ENCODE measurements around the gene SMPD3.

DNA sequence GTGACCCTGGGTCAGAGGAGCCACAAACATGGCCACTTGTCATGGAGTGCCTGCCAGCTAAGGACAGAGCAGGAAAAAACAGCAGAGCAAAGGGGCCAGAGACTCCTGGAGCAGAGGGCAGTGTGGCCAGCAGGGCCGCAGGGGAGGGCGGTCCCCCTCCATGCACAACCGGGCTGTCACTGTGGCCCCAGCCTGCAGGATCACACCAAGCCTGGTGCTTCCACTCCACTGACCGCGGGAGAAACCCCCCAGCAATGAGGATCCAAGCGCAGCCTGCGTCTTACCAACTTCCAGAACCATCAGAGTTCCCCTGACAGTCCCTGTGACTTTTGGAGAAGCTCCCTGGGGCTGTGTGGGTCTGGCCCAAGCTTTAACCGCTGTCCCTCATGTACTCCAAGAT, 75.5 kb downstream of the SMPD3 start:
- TF ChIP-seq SMC3 (IDR thresholded peaks at IDR 0.05) (no peak), CHD2 (IDR thresholded peaks at IDR 0.05; ENCODE audit: low read length, partially characterized antibody) (no peak), JUN (IDR thresholded peaks at IDR 0.05) (no peak), NR3C1 (IDR thresholded peaks at IDR 0.05) (no peak), EP300 (IDR thresholded peaks at IDR 0.05) (no peak), NFE2L2 (conservative IDR thresholded peaks at IDR 0.05; ENCODE audit: low read length) (no peak), RAD21 (conservative IDR thresholded peaks at IDR 0.05 in 1 of 2, IDR thresholded peaks at IDR 0.05 in 1 of 2) (no peak), RFX5 (IDR thresholded peaks at IDR 0.05) (no peak), BHLHE40 (IDR thresholded peaks at IDR 0.05; ENCODE audit: low read depth, low read length) (no peak)
- TF ChIP-seq, protein P1, sequence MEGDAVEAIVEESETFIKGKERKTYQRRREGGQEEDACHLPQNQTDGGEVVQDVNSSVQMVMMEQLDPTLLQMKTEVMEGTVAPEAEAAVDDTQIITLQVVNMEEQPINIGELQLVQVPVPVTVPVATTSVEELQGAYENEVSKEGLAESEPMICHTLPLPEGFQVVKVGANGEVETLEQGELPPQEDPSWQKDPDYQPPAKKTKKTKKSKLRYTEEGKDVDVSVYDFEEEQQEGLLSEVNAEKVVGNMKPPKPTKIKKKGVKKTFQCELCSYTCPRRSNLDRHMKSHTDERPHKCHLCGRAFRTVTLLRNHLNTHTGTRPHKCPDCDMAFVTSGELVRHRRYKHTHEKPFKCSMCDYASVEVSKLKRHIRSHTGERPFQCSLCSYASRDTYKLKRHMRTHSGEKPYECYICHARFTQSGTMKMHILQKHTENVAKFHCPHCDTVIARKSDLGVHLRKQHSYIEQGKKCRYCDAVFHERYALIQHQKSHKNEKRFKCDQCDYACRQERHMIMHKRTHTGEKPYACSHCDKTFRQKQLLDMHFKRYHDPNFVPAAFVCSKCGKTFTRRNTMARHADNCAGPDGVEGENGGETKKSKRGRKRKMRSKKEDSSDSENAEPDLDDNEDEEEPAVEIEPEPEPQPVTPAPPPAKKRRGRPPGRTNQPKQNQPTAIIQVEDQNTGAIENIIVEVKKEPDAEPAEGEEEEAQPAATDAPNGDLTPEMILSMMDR (IDR thresholded peaks at IDR 0.05) = no peak
- TF ChIP-seq, protein P2, sequence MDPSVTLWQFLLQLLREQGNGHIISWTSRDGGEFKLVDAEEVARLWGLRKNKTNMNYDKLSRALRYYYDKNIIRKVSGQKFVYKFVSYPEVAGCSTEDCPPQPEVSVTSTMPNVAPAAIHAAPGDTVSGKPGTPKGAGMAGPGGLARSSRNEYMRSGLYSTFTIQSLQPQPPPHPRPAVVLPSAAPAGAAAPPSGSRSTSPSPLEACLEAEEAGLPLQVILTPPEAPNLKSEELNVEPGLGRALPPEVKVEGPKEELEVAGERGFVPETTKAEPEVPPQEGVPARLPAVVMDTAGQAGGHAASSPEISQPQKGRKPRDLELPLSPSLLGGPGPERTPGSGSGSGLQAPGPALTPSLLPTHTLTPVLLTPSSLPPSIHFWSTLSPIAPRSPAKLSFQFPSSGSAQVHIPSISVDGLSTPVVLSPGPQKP (IDR thresholded peaks at IDR 0.05; ENCODE audit: low read depth, low read length) = no peak
- TF ChIP-seq, protein P3, sequence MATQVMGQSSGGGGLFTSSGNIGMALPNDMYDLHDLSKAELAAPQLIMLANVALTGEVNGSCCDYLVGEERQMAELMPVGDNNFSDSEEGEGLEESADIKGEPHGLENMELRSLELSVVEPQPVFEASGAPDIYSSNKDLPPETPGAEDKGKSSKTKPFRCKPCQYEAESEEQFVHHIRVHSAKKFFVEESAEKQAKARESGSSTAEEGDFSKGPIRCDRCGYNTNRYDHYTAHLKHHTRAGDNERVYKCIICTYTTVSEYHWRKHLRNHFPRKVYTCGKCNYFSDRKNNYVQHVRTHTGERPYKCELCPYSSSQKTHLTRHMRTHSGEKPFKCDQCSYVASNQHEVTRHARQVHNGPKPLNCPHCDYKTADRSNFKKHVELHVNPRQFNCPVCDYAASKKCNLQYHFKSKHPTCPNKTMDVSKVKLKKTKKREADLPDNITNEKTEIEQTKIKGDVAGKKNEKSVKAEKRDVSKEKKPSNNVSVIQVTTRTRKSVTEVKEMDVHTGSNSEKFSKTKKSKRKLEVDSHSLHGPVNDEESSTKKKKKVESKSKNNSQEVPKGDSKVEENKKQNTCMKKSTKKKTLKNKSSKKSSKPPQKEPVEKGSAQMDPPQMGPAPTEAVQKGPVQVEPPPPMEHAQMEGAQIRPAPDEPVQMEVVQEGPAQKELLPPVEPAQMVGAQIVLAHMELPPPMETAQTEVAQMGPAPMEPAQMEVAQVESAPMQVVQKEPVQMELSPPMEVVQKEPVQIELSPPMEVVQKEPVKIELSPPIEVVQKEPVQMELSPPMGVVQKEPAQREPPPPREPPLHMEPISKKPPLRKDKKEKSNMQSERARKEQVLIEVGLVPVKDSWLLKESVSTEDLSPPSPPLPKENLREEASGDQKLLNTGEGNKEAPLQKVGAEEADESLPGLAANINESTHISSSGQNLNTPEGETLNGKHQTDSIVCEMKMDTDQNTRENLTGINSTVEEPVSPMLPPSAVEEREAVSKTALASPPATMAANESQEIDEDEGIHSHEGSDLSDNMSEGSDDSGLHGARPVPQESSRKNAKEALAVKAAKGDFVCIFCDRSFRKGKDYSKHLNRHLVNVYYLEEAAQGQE (IDR thresholded peaks at IDR 0.05) = no peak
